ENCODE results near the gene SLC7A8.

SLC7A8 gene

GRCh38 chr14:23124337-23124954 lies 59.0 kb downstream of the SLC7A8 start:
- no peak for TF ChIP-seq CTCF (IDR thresholded peaks at IDR 0.05; ENCODE audit: borderline replicate concordance, insufficient read depth, low read depth, low read length)

GRCh38 chr14:23123419-23123818 lies 60.0 kb downstream of the SLC7A8 start:
- no peak overlapping the region for H3K4me3 ChIP-seq (ENCODE audit: low read depth, low read length)
- no peak for TF ChIP-seq CTCF (IDR thresholded peaks at IDR 0.05; ENCODE audit: borderline replicate concordance, insufficient read depth, low read depth, low read length)

More at GRCh38 chr14:23124337-23124954, 59.0 kb downstream of the SLC7A8 start:
- H3K4me3 ChIP-seq (ENCODE audit: low read depth, low read length) = no peak overlapping the region

- no peak overlapping the region for H3K4me3 ChIP-seq (ENCODE audit: low read depth, low read length)
- no peak for TF ChIP-seq CTCF (IDR thresholded peaks at IDR 0.05; ENCODE audit: borderline replicate concordance, insufficient read depth, low read depth, low read length)
These were observed 61.4 kb downstream of the SLC7A8 start for GRCh38 chr14:23122086-23122485.

- TF ChIP-seq CTCF (IDR thresholded peaks at IDR 0.05; ENCODE audit: borderline replicate concordance, insufficient read depth, low read depth, low read length) = no peak
- H3K4me3 ChIP-seq (ENCODE audit: low read depth, low read length) = no peak overlapping the region
These were observed 62.1 kb downstream of the SLC7A8 start for GRCh38 chr14:23121361-23121771.

- peak; percentile 96 for TF ChIP-seq CTCF (IDR thresholded peaks at IDR 0.05; ENCODE audit: borderline replicate concordance, insufficient read depth, low read depth, low read length)
- H3K4me3 ChIP-seq (ENCODE audit: low read depth, low read length) = no peak overlapping the region
These were observed 62.8 kb downstream of the SLC7A8 start for GRCh38 chr14:23120541-23121251.

- H3K4me3 ChIP-seq (ENCODE audit: low read depth, low read length) = no peak overlapping the region
These were observed 63.8 kb downstream of the SLC7A8 start for GRCh38 chr14:23119363-23120327.

More at GRCh38 chr14:23119363-23120327, 63.8 kb downstream of the SLC7A8 start:
- TF ChIP-seq CTCF (IDR thresholded peaks at IDR 0.05; ENCODE audit: borderline replicate concordance, insufficient read depth, low read depth, low read length) = no peak
